Fibroblast of the aortic adventitia (primary cell): ENCODE results near the gene NEURL4. TPM values are rescaled to one million over a fixed set of nuclear protein-coding genes. Genes with fewer than 3 reads are reported as not detected.

Experiments
- DNase-seq: peaks from one replicate; pipeline ENCODE4 v3.0.0-alpha.2; 2010; ENCODE audit warnings: low read depth
- H3K4me3 ChIP-seq: 2 replicates; pipeline ENCODE4 v1.5.1; 2011; ENCODE audit warnings: low read depth, mild to moderate bottlenecking, control low read depth, low read length, moderate library complexity
- CTCF ChIP-seq: IDR thresholded peaks from 2 replicates; pipeline ENCODE4 v1.5.1; 2011; ENCODE audit warnings: mild to moderate bottlenecking, low read length, control low read depth, inconsistent platforms; ENCODE audit not compliant: insufficient read depth
- total RNA-seq: library from RNA; depleted of rRNA; stranded (reverse); fragments of >200 nt; gene quantifications from 2 replicates; pipeline ENCODE4 v1.2.3, GENCODE V29; 2012; ENCODE audit warnings: low replicate concordance

Gene NEURL4
- total RNA-seq, 1 donor, result 17.4 TPM

- no peak overlapping the region for H3K4me3 ChIP-seq
- TF ChIP-seq CTCF, result no peak
- DNase-seq, result no peak
Observed at GRCh38 chr17:7292194-7292593, 36.9 kb downstream of the NEURL4 start.

- no peak for TF ChIP-seq CTCF
- DNase-seq, result no peak
Observed at GRCh38 chr17:7290685-7291084, 38.5 kb downstream of the NEURL4 start.

GRCh38 chr17:7290166-7290565 is 39.0 kb downstream of the NEURL4 start:
- TF ChIP-seq CTCF, result no peak
- no peak overlapping the region for H3K4me3 ChIP-seq
- no peak for DNase-seq

More at GRCh38 chr17:7290685-7291084, 38.5 kb downstream of the NEURL4 start:
- no peak overlapping the region for H3K4me3 ChIP-seq

GRCh38 chr17:7289256-7290032 is 39.7 kb downstream of the NEURL4 start:
- DNase-seq, result no peak
- H3K4me3 ChIP-seq, result no peak overlapping the region
- no peak for TF ChIP-seq CTCF

GRCh38 chr17:7285679-7286078 is 43.5 kb downstream of the NEURL4 start:
- no peak for TF ChIP-seq CTCF
- H3K4me3 ChIP-seq, result no peak overlapping the region
- DNase-seq, result no peak

GRCh38 chr17:7284911-7285310 is 44.2 kb downstream of the NEURL4 start:
- DNase-seq, result no peak
- no peak for TF ChIP-seq CTCF
- H3K4me3 ChIP-seq, result no peak overlapping the region
